HCT116 (cell line): ENCODE data around the gene STT3B. TPM values are rescaled to one million over a fixed set of nuclear protein-coding genes. Genes with fewer than 3 reads are reported as not detected.

Experiments
- ATAC-seq: fragments of 200-7000 bp; cut with Tn5 transposase; 2 replicates; pipeline ENCODE4 v1.9.1; 2020; ENCODE audit warnings: mild to moderate bottlenecking, moderate library complexity
- BruUV-seq: library from RNA; stranded (reverse); fragments of 400-500 nt; replicated peaks from 2 replicates; lab custom pipeline; 2021; lab: Mats Ljungman, UMichigan
- CTCF ChIA-PET: fragments of 300-600 bp; sonication (Branson Sonifier 250); formaldehyde crosslinking; loops from one replicate; lab custom pipeline; 2021; ENCODE audit warnings: antibody characterized with exemption; lab: Charles Lee
- POLR2A ChIA-PET: fragments of 300-600, 350-600 bp; sonication (Branson Sonifier 250); formaldehyde crosslinking; loops from one replicate; lab custom pipeline; 2021; ENCODE audit warnings: antibody characterized with exemption; lab: Charles Lee
- RAD21 ChIA-PET, 2 experiments: fragments of 300-600 bp; sonication (Branson Sonifier 250); formaldehyde crosslinking; loops; one replicate each; lab custom pipeline; 2023; ENCODE audit warnings: low total read pairs in 2 of 2; ENCODE audit not compliant: uncharacterized antibody in 2 of 2, unreplicated experiment in 2 of 2, low non-redundant PET in 1 of 2; lab: Charles Lee
- DNase-seq: peaks from one replicate; pipeline ENCODE4 v3.0.0-alpha.2; 2010; ENCODE audit warnings: low read depth, low spot score
- H2AFZ ChIP-seq: fragments of 200-600 bp; shearing (Covaris generic), sonication (generic); 2 replicates; pipeline ENCODE4 v1.6.1; 2017; ENCODE audit warnings: low read depth, mixed run types, mixed read lengths, antibody characterized with exemption, low read length; ENCODE audit not compliant: poor library complexity, severe bottlenecking
- H3K27ac ChIP-seq: 2 replicates; pipeline ENCODE4 v1.5.1; 2012; ENCODE audit warnings: low read depth, low read length
- H3K27me3 ChIP-seq: fragments of 200-600 bp; sonication (generic); 2 replicates; pipeline ENCODE4 v1.6.1; 2016; ENCODE audit warnings: mixed run types, low read length, mixed read lengths; ENCODE audit not compliant: insufficient read depth
- H3K36me3 ChIP-seq, 2 experiments: fragments of 200-500 bp in 1 of 2; fragments of 200-600 bp in 1 of 2; sonication (Bioruptor generic) in 1 of 2; sonication (generic) in 1 of 2; 2 replicates each; pipeline versions ENCODE4 v1.5.1 to v1.6.1; 2014 to 2016; ENCODE audit warnings: low read length in 2 of 2, inconsistent platforms in 1 of 2, mixed read lengths in 1 of 2, mixed run types in 1 of 2; ENCODE audit not compliant: insufficient read depth in 2 of 2, control insufficient read depth in 1 of 2
- H3K4me1 ChIP-seq, 2 experiments: fragments of 200-600 bp in 1 of 2; sonication (generic) in 1 of 2; 2 replicates each; pipeline versions ENCODE4 v1.5.1 to v1.6.1; 2012 to 2017; ENCODE audit warnings: low read length in 2 of 2, inconsistent platforms in 1 of 2, mild to moderate bottlenecking in 1 of 2, mixed read lengths in 1 of 2, mixed run types in 1 of 2, moderate library complexity in 1 of 2; ENCODE audit not compliant: insufficient read depth in 2 of 2, control insufficient read depth in 1 of 2
- H3K4me2 ChIP-seq: fragments of 200-600 bp; sonication (generic); 2 replicates; pipeline ENCODE4 v1.6.1; 2017; ENCODE audit warnings: mixed run types, low read length, mixed read lengths
- H3K4me3 ChIP-seq, 2 experiments: fragments of 200-600 bp in 1 of 2; sonication (generic) in 1 of 2; replicated peaks in 1 of 2; 2 replicates each; pipeline ENCODE4 v1.5.1; 2011 to 2016; ENCODE audit warnings: low read length in 2 of 2, control low read depth in 1 of 2, low read depth in 1 of 2, mild to moderate bottlenecking in 1 of 2, mixed read lengths in 1 of 2, mixed run types in 1 of 2
- H3K79me2 ChIP-seq: fragments of 200-600 bp; sonication (generic); 2 replicates; pipeline ENCODE4 v1.6.1; 2017; ENCODE audit warnings: mild to moderate bottlenecking, mixed run types, low read length, moderate library complexity, mixed read lengths; ENCODE audit not compliant: insufficient read depth
- H3K9ac ChIP-seq: fragments of 200-600 bp; sonication (generic); 2 replicates; pipeline ENCODE4 v1.6.1; 2016; ENCODE audit warnings: low read length, mixed read lengths
- H3K9me2 ChIP-seq: fragments of 200-600 bp; sonication (generic), shearing (Covaris generic); 2 replicates; pipeline ENCODE4 v1.6.1; 2017; ENCODE audit warnings: mixed run types, mild to moderate bottlenecking, moderate library complexity; ENCODE audit not compliant: insufficient read depth
- H3K9me3 ChIP-seq, 2 experiments: fragments of 200-500 bp in 1 of 2; fragments of 200-600 bp in 1 of 2; sonication (Bioruptor generic) in 1 of 2; sonication (generic) in 1 of 2; 2 replicates each; pipeline ENCODE4 v1.6.1; 2014 to 2017; ENCODE audit warnings: low read length in 2 of 2, mixed read lengths in 2 of 2, inconsistent platforms in 1 of 2, low read depth in 1 of 2, mild to moderate bottlenecking in 1 of 2, mixed run types in 1 of 2, moderate library complexity in 1 of 2; ENCODE audit not compliant: control insufficient read depth in 1 of 2, insufficient read depth in 1 of 2
- H4K20me1 ChIP-seq: fragments of 200-600 bp; sonication (generic), shearing (Covaris generic); 2 replicates; pipeline ENCODE4 v1.6.1; 2017; ENCODE audit warnings: mixed run types, mild to moderate bottlenecking, moderate library complexity; ENCODE audit not compliant: insufficient read depth
- ATF3 ChIP-seq: IDR thresholded peaks from 2 replicates; pipeline ENCODE4 v1.6.1; 2012
- CTCF ChIP-seq, 3 experiments: fragments of 200-600 bp in 1 of 3; sonication (generic) in 1 of 3; IDR thresholded peaks in 2 of 3; conservative IDR thresholded peaks in 1 of 3; 2 replicates each; pipeline ENCODE4 v1.5.1; 2012 to 2017; ENCODE audit warnings: low read depth in 2 of 3, low read length in 2 of 3, antibody characterized with exemption in 1 of 3, borderline replicate concordance in 1 of 3, control low read depth in 1 of 3, mild to moderate bottlenecking in 1 of 3, mixed read lengths in 1 of 3, mixed run types in 1 of 3, moderate library complexity in 1 of 3; ENCODE audit not compliant: insufficient read depth in 1 of 3
- EGR1 ChIP-seq: IDR thresholded peaks from 2 replicates; pipeline ENCODE4 v1.6.1; 2012; ENCODE audit warnings: low read depth
- ELF1 ChIP-seq: IDR thresholded peaks from 2 replicates; pipeline ENCODE4 v1.6.1; 2012; ENCODE audit warnings: low read depth, borderline replicate concordance
- EZH2 ChIP-seq: fragments of 200-600 bp; sonication (generic); IDR thresholded peaks from 2 replicates; pipeline ENCODE4 v1.6.1; 2017; ENCODE audit warnings: antibody characterized with exemption, mixed run types
- EZH2phosphoT487 ChIP-seq: fragments of 200-600 bp; IDR thresholded peaks from 2 replicates; pipeline ENCODE4 v1.6.1; 2018; ENCODE audit warnings: antibody characterized with exemption, borderline replicate concordance
- FOSL1 ChIP-seq: IDR thresholded peaks from 2 replicates; pipeline ENCODE4 v1.6.1; 2012; ENCODE audit warnings: low read depth
- JUND ChIP-seq: IDR thresholded peaks from 2 replicates; pipeline ENCODE4 v1.6.1; 2012
- POLR2A ChIP-seq: IDR thresholded peaks from 2 replicates; pipeline ENCODE4 v1.7.0; 2011; ENCODE audit warnings: borderline replicate concordance; ENCODE audit not compliant: insufficient read depth, insufficient read length; ENCODE audit errors: extremely low read depth
- POLR2AphosphoS5 ChIP-seq: IDR thresholded peaks from 2 replicates; pipeline ENCODE4 v1.6.1; 2011; ENCODE audit warnings: mild to moderate bottlenecking, low read depth, low read length, moderate library complexity
- REST ChIP-seq: IDR thresholded peaks from 2 replicates; pipeline ENCODE4 v1.6.1; 2012; ENCODE audit warnings: low read depth
- SP1 ChIP-seq: IDR thresholded peaks from 2 replicates; pipeline ENCODE4 v1.6.1; 2012; ENCODE audit warnings: low read depth
- SRF ChIP-seq: IDR thresholded peaks from 2 replicates; pipeline ENCODE4 v1.6.1; 2012; ENCODE audit warnings: low read depth
- YY1 ChIP-seq: IDR thresholded peaks from 2 replicates; pipeline ENCODE4 v1.6.1; 2011; ENCODE audit warnings: low read length, low read depth, moderate library complexity, mild to moderate bottlenecking; ENCODE audit not compliant: insufficient replicate concordance; ENCODE audit errors: extremely low read depth
- ZBTB33 ChIP-seq: IDR thresholded peaks from 2 replicates; pipeline ENCODE4 v1.6.1; 2011; ENCODE audit warnings: mild to moderate bottlenecking, low read length, moderate library complexity; ENCODE audit not compliant: insufficient replicate concordance; ENCODE audit errors: extremely low read depth
- ZFX ChIP-seq: fragments of 450-650 bp; IDR thresholded peaks from 2 replicates; pipeline ENCODE4 v1.6.1; 2017
- ZNF274 ChIP-seq: fragments of 200-500 bp; sonication (Bioruptor generic); IDR thresholded peaks from 2 replicates; pipeline ENCODE4 v1.6.1; 2014; ENCODE audit warnings: mild to moderate bottlenecking, low read depth, low read length, inconsistent platforms
- intact Hi-C: fragments of 100-400 bp; cut with micrococcal nuclease; formaldehyde crosslinking; loops from 2 replicates; pipeline ENCODE4 v1.10.0; 2022
- total RNA-seq: library from RNA; stranded (reverse); gene quantifications from one replicate; pipeline ENCODE4 v1.2.1, GENCODE V29; 2021; ENCODE audit not compliant: unreplicated experiment

STT3B gene
- total RNA-seq, 1 experiment from 2014 or later = 131 TPM

GRCh38 chr3:31671451-31671850 is 138.7 kb downstream of the STT3B start:
- H4K20me1 ChIP-seq = no peaks in the 10 kb centered on the region
- no peaks in the 10 kb centered on the region for H3K4me1 ChIP-seq
- no peaks in the 10 kb centered on the region for H3K9me3 ChIP-seq
- no peak for ATAC-seq
- intact Hi-C loops = no loop called here
- H3K4me2 ChIP-seq = no peak overlapping the region
- ChIA-PET RAD21 (no interaction called here), POLR2A (no interaction called here), CTCF (no interaction called here)
- no peaks in the 10 kb centered on the region for H3K27me3 ChIP-seq
- H3K27ac ChIP-seq = no peak overlapping the region
- no peak overlapping the region for H3K9ac ChIP-seq
- BruUV-seq = no TSS peak
- H3K79me2 ChIP-seq = no peaks in the 10 kb centered on the region
- TF ChIP-seq EZH2 = no peak
- no peak for TF ChIP-seq YY1
- TF ChIP-seq FOSL1 = no peak
- TF ChIP-seq ZFX = no peak
- TF ChIP-seq JUND = no peak
- TF ChIP-seq POLR2AphosphoS5 = no peak
- no peak for TF ChIP-seq SP1
- no peak for TF ChIP-seq CTCF (IDR thresholded peaks at IDR 0.05 in 2 of 3, conservative IDR thresholded peaks at IDR 0.05 in 1 of 3; ENCODE audit: borderline replicate concordance in 1 of 3, insufficient read depth in 1 of 3, low read depth in 2 of 3, low read length in 2 of 3)
- no peak for TF ChIP-seq POLR2A
- no peak for TF ChIP-seq ELF1
- no peak for TF ChIP-seq REST
- no peak for TF ChIP-seq EZH2phosphoT487
- no peak for TF ChIP-seq SRF
- TF ChIP-seq EGR1 = no peak
- no peak for TF ChIP-seq ZNF274
- no peak for TF ChIP-seq ZBTB33
- TF ChIP-seq ATF3 = no peak
- H3K9me2 ChIP-seq = no peaks in the 10 kb centered on the region
- no peak overlapping the region for H3K4me3 ChIP-seq
- H3K36me3 ChIP-seq = no peaks in the 10 kb centered on the region
- no peak for DNase-seq
- no peak overlapping the region for H2AFZ ChIP-seq
